HL-60 (cell line): Measurements from ENCODE around the gene NCOR2.

ENCODE experiments used
- GABPA ChIP-seq: IDR thresholded peaks from 2 replicates; pipeline ENCODE4 v1.6.1; 2012; ENCODE audit warnings: low read depth
- POLR2AphosphoS5 ChIP-seq: IDR thresholded peaks from 2 replicates; pipeline ENCODE4 v1.6.1; 2012; ENCODE audit warnings: low read depth
- REST ChIP-seq: IDR thresholded peaks from 2 replicates; pipeline ENCODE4 v1.6.1; 2012; ENCODE audit warnings: low read depth; ENCODE audit not compliant: insufficient replicate concordance
- TF ChIP-seq, protein P1 (sequence below): IDR thresholded peaks from one replicate; pipeline ENCODE4 v1.5.1; 2011; ENCODE audit warnings: low read length, control low read depth, inconsistent platforms; ENCODE audit not compliant: insufficient read depth

DNA sequence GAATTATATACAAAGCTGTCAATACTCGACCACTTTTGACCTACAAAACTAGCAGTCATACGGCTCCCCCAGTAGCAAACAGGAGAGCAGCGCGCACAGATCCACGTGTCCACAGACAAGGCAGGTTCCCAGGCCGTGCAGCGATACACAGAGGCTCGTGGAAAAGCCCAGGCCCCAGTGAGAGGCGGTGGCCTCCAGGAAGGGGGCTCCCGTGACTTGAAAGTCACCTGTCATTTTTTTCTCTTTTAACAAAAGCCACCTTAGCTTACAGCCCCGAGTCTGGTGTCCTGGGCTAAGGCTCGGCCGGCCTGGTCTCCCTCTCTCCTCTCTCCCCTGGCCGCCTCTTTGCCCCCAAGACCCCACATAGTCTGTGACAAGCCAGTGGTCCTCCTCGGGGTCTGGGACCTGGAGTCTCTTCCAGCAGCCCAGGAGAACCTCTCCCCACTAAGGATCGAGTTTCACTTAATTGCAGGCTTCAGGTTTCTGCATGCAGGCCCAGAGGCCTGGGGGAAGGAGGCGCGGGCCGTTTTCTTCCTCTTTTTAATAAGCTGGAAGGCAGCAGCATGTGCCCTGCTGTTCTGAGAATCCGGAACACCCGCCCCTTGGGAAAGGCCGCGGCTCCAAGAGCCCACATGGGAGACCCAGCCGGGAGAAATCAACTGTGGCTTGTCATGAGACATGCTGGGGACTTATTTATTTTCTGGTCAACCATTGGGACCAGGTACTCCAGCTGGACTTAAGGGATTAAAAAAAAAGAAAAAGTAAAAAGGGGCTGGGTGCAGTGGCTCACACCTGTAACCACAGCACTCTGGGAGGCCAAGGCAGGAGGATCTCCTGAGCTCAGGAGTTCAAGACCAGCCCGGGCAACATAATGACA lies 15.9 kb downstream of the NCOR2 start:
- TF ChIP-seq, protein P1, sequence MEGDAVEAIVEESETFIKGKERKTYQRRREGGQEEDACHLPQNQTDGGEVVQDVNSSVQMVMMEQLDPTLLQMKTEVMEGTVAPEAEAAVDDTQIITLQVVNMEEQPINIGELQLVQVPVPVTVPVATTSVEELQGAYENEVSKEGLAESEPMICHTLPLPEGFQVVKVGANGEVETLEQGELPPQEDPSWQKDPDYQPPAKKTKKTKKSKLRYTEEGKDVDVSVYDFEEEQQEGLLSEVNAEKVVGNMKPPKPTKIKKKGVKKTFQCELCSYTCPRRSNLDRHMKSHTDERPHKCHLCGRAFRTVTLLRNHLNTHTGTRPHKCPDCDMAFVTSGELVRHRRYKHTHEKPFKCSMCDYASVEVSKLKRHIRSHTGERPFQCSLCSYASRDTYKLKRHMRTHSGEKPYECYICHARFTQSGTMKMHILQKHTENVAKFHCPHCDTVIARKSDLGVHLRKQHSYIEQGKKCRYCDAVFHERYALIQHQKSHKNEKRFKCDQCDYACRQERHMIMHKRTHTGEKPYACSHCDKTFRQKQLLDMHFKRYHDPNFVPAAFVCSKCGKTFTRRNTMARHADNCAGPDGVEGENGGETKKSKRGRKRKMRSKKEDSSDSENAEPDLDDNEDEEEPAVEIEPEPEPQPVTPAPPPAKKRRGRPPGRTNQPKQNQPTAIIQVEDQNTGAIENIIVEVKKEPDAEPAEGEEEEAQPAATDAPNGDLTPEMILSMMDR: no peak
- TF ChIP-seq REST: no peak
- no peak for TF ChIP-seq GABPA
- no peak for TF ChIP-seq POLR2AphosphoS5
